Germinal center (tissue), 1 donor: ENCODE results near the gene IFITM5.
"Not testable (repeated sequence)": the region's sequence is repeated elsewhere in the genome, so short reads cannot be mapped to it uniquely, and the experiment has no call there.

Experiments
- DNase-seq: peaks from one replicate; pipeline ENCODE4 v3.0.0; 2012; ENCODE audit warnings: mixed read lengths, low spot score

Gene IFITM5

GRCh38 chr11:299081-299891 is at the start of gene IFITM5:
Gene IFITM5, minus strand, starts transcription at chr11:299526. Its CDS starts 36 bp downstream, at chr11:299490.
- DNase-seq = no peak

GRCh38 chr11:346529-346928 is 47.2 kb upstream of the IFITM5 start:
- no peak for DNase-seq

GRCh38 chr11:344836-345578 is 45.7 kb upstream of the IFITM5 start:
- DNase-seq = no peak

- DNase-seq = no peak
Measured at GRCh38 chr11:342328-342727, 43.0 kb upstream of the IFITM5 start.

- DNase-seq = no peak
Measured at GRCh38 chr11:340539-341512, 41.5 kb upstream of the IFITM5 start.

- no peak for DNase-seq
Measured at GRCh38 chr11:339963-340362, 40.6 kb upstream of the IFITM5 start.

GRCh38 chr11:337711-338110 is 38.4 kb upstream of the IFITM5 start:
- no peak for DNase-seq

GRCh38 chr11:336659-337198 is 37.4 kb upstream of the IFITM5 start:
- no peak for DNase-seq

- no peak for DNase-seq
Measured at GRCh38 chr11:335779-336658, 36.7 kb upstream of the IFITM5 start.

GRCh38 chr11:334264-334994 is 35.1 kb upstream of the IFITM5 start:
- no peak for DNase-seq

- DNase-seq = not testable (repeated sequence)
Measured at GRCh38 chr11:333616-334263, 34.4 kb upstream of the IFITM5 start.

GRCh38 chr11:332651-333480 is 33.5 kb upstream of the IFITM5 start:
- DNase-seq = no peak

GRCh38 chr11:331358-332060 is 32.2 kb upstream of the IFITM5 start:
- no peak for DNase-seq

GRCh38 chr11:330694-331357 is 31.5 kb upstream of the IFITM5 start:
- no peak for DNase-seq

GRCh38 chr11:330307-330693 is 31.0 kb upstream of the IFITM5 start:
- no peak for DNase-seq

GRCh38 chr11:329886-330253 is 30.5 kb upstream of the IFITM5 start:
- no peak for DNase-seq

GRCh38 chr11:328516-329100 is 29.3 kb upstream of the IFITM5 start:
- DNase-seq = not testable (repeated sequence)
